Fibroblast of lung (primary cell): Measurements from ENCODE around the gene PIGH.

Experiments
- CTCF ChIP-seq, 2 donors: IDR thresholded peaks in 1 of 2; conservative IDR thresholded peaks in 1 of 2; 1 replicate in 1 of 2; 2 replicates in 1 of 2; pipeline ENCODE4 v1.5.1; 2011 to 2012; ENCODE audit warnings: low read length in 2 of 2, control low read depth in 1 of 2, inconsistent platforms in 1 of 2, low read depth in 1 of 2, mild to moderate bottlenecking in 1 of 2
- EZH2 ChIP-seq: IDR thresholded peaks from 2 replicates; pipeline ENCODE4 v1.5.1; 2012; ENCODE audit warnings: low read length, control low read depth, mild to moderate bottlenecking; ENCODE audit errors: missing control alignments

- TF ChIP-seq CTCF (conservative IDR thresholded peaks at IDR 0.05 in 1 of 2, IDR thresholded peaks at IDR 0.05 in 1 of 2; ENCODE audit: low read depth in 1 of 2, low read length in 2 of 2): no peak
- TF ChIP-seq EZH2: no peak
These were observed 3.0 kb upstream of the PIGH start for GRCh38 chr14:67602995-67603545.
